Activated effector memory CD4-positive, alpha-beta T cell treated with Interleukin-2 at 50 U/mL for 16 hours (primary cell): Measurements from ENCODE around the gene SH2D3A.
"Not testable (repeated sequence)": the region's sequence is repeated elsewhere in the genome, so short reads cannot be mapped to it uniquely, and the experiment has no call there.

Source experiments
- DNase-seq: peaks from one replicate; pipeline ENCODE4 v3.0.0-alpha.2; 2020

The SH2D3A gene

GRCh38 chr19:6718741-6719539, 48.3 kb downstream of the SH2D3A start:
- DNase-seq: no peak

- DNase-seq: no peak
Observed at GRCh38 chr19:6718111-6718740, 49.0 kb downstream of the SH2D3A start.

- no peak for DNase-seq
Observed at GRCh38 chr19:6717441-6717971, 49.7 kb downstream of the SH2D3A start.

- DNase-seq: no peak
Observed at GRCh38 chr19:6717036-6717435, 50.2 kb downstream of the SH2D3A start.

- DNase-seq: no peak
Observed at GRCh38 chr19:6716610-6716970, 50.6 kb downstream of the SH2D3A start.

- DNase-seq: no peak
Observed at GRCh38 chr19:6714749-6715555, 52.3 kb downstream of the SH2D3A start.

GRCh38 chr19:6713773-6714692, 53.2 kb downstream of the SH2D3A start:
- no peak for DNase-seq

GRCh38 chr19:6712692-6713670, 54.3 kb downstream of the SH2D3A start:
- DNase-seq: no peak

- DNase-seq: no peak
Observed at GRCh38 chr19:6712231-6712630, 55.0 kb downstream of the SH2D3A start.

GRCh38 chr19:6711605-6712004, 55.6 kb downstream of the SH2D3A start:
- DNase-seq: no peak

GRCh38 chr19:6711078-6711361, 56.2 kb downstream of the SH2D3A start:
- DNase-seq: no peak

GRCh38 chr19:6710273-6711077, 56.8 kb downstream of the SH2D3A start:
- DNase-seq: no peak

- DNase-seq: no peak
Observed at GRCh38 chr19:6709549-6709948, 57.7 kb downstream of the SH2D3A start.

- DNase-seq: not testable (repeated sequence)
Observed at GRCh38 chr19:6708913-6709312, 58.3 kb downstream of the SH2D3A start.

- DNase-seq: no peak
Observed at GRCh38 chr19:6708346-6708745, 58.9 kb downstream of the SH2D3A start.

- DNase-seq: no peak
Observed at GRCh38 chr19:6707658-6708018, 59.6 kb downstream of the SH2D3A start.

- DNase-seq: no peak
Observed at GRCh38 chr19:6707011-6707657, 60.1 kb downstream of the SH2D3A start.

GRCh38 chr19:6706633-6706958, 60.6 kb downstream of the SH2D3A start:
- no peak for DNase-seq

- DNase-seq: no peak
Observed at GRCh38 chr19:6705931-6706632, 61.2 kb downstream of the SH2D3A start.
